Liver (tissue), 9 donors: Measurements from ENCODE around the gene GDF11. TPM values are rescaled to one million over a fixed set of nuclear protein-coding genes. Genes with fewer than 3 reads are reported as not detected.

Experiments used
- DNase-seq: peaks from one replicate; pipeline ENCODE4 v3.0.0-alpha.2; 2017; ENCODE audit warnings: low spot score
- H3K27ac ChIP-seq, 2 donors: one replicate each; pipeline ENCODE4 v1.7.0; 2013; ENCODE audit warnings: inconsistent platforms in 2 of 2, low read length in 2 of 2, control low read depth in 1 of 2, low read depth in 1 of 2, mild to moderate bottlenecking in 1 of 2
- H3K27me3 ChIP-seq, 4 donors: one replicate each; pipeline versions ENCODE4 v1.6.1 to v1.7.0; 2013; ENCODE audit warnings: low read length in 3 of 4, inconsistent platforms in 1 of 4, mild to moderate bottlenecking in 1 of 4, moderate library complexity in 1 of 4; ENCODE audit not compliant: control insufficient read depth in 4 of 4, insufficient read depth in 4 of 4
- H3K36me3 ChIP-seq, 4 donors: one replicate each; pipeline versions ENCODE4 v1.6.1 to v1.7.0; 2013; ENCODE audit warnings: low read length in 3 of 4, mild to moderate bottlenecking in 3 of 4, low read depth in 1 of 4, moderate library complexity in 1 of 4; ENCODE audit not compliant: control insufficient read depth in 4 of 4, insufficient read depth in 3 of 4
- H3K4me1 ChIP-seq, 4 donors: one replicate each; pipeline versions ENCODE4 v1.6.1 to v1.7.0; 2013; ENCODE audit warnings: low read length in 3 of 4, mild to moderate bottlenecking in 3 of 4, moderate library complexity in 1 of 4; ENCODE audit not compliant: control insufficient read depth in 4 of 4, insufficient read depth in 4 of 4
- H3K4me3 ChIP-seq, 3 donors: one replicate each; pipeline versions ENCODE4 v1.6.1 to v1.7.0; 2013; ENCODE audit warnings: low read length in 3 of 3, control low read depth in 1 of 3, low read depth in 1 of 3, mild to moderate bottlenecking in 1 of 3
- H3K9ac ChIP-seq, 2 donors: one replicate each; pipeline ENCODE4 v1.7.0; 2013; ENCODE audit warnings: low read length in 2 of 2, mild to moderate bottlenecking in 2 of 2, moderate library complexity in 2 of 2, control low read depth in 1 of 2, low read depth in 1 of 2
- H3K9me3 ChIP-seq, 4 donors: one replicate each; pipeline versions ENCODE4 v1.6.1 to v1.7.0; 2013; ENCODE audit warnings: low read length in 3 of 4; ENCODE audit not compliant: control insufficient read depth in 4 of 4
- EGR1 ChIP-seq, 2 donors: IDR thresholded peaks; 2 replicates each; pipeline ENCODE4 v1.6.1; 2016 to 2018; ENCODE audit warnings: antibody characterized with exemption in 2 of 2, low read depth in 2 of 2
- FOXA1 ChIP-seq: IDR thresholded peaks from 2 replicates; pipeline ENCODE4 v1.6.1; 2016; ENCODE audit warnings: antibody characterized with exemption
- FOXA2 ChIP-seq: IDR thresholded peaks from 2 replicates; pipeline ENCODE4 v1.6.1; 2016; ENCODE audit warnings: antibody characterized with exemption
- GABPA ChIP-seq, 2 donors: IDR thresholded peaks in 1 of 2; conservative IDR thresholded peaks in 1 of 2; 2 replicates each; pipeline ENCODE4 v1.6.1; 2016; ENCODE audit warnings: antibody characterized with exemption in 2 of 2, mild to moderate bottlenecking in 1 of 2, moderate library complexity in 1 of 2
- HNF4G ChIP-seq: IDR thresholded peaks from 2 replicates; pipeline ENCODE4 v1.6.1; 2016; ENCODE audit warnings: antibody characterized with exemption
- JUND ChIP-seq, 2 donors: IDR thresholded peaks; 2 replicates each; pipeline ENCODE4 v1.6.1; 2016; ENCODE audit warnings: antibody characterized with exemption in 2 of 2
- NR2F2 ChIP-seq: IDR thresholded peaks from 2 replicates; pipeline ENCODE4 v1.6.1; 2016; ENCODE audit warnings: antibody characterized with exemption
- RAD21 ChIP-seq, 2 donors: IDR thresholded peaks; 2 replicates each; pipeline ENCODE4 v1.6.1; 2016; ENCODE audit warnings: antibody characterized with exemption in 2 of 2, mild to moderate bottlenecking in 2 of 2
- RXRA ChIP-seq, 2 donors: IDR thresholded peaks; 2 replicates each; pipeline ENCODE4 v1.6.1; 2017 to 2018; ENCODE audit warnings: antibody characterized with exemption in 2 of 2, mild to moderate bottlenecking in 1 of 2
- SP1 ChIP-seq: IDR thresholded peaks from 2 replicates; pipeline ENCODE4 v1.6.1; 2018; ENCODE audit warnings: antibody characterized with exemption, mild to moderate bottlenecking
- TAF1 ChIP-seq: conservative IDR thresholded peaks from 2 replicates; pipeline ENCODE4 v1.6.1; 2016; ENCODE audit warnings: antibody characterized with exemption, mild to moderate bottlenecking
- YY1 ChIP-seq: IDR thresholded peaks from 2 replicates; pipeline ENCODE4 v1.6.1; 2016; ENCODE audit warnings: antibody characterized with exemption, mild to moderate bottlenecking
- WGBS: extraction: QIAGEN DNeasy Blood & Tissue Kit; methylation state at CpG from one replicate; pipeline ENCODE4 v1.1.7; 2013; 5-methylcytosine and 5-hydroxymethylcytosine counted together
- polyA plus RNA-seq, 2 donors: library from polyadenylated mRNA; stranded (reverse) in 1 of 2; unstranded in 1 of 2; fragments of 200-250 nt in 1 of 2; fragments of >200 nt in 1 of 2; fragmentation: Nextera tagmentation in 1 of 2; extraction: Ambion mirVana in 1 of 2; gene quantifications; one replicate each; pipeline versions ENCODE4 v1.2.1 to v1.2.3, GENCODE V29; 2013 to 2015
- total RNA-seq, 2 donors: library from RNA; depleted of rRNA; stranded (reverse); fragments of >200 nt; gene quantifications; one replicate each; pipeline ENCODE4 v1.2.3, GENCODE V29; 2014
- TF ChIP-seq, protein P1 (sequence below): fragments of 150-350 bp; IDR thresholded peaks from 2 replicates; pipeline ENCODE4 v1.5.1; 2017; ENCODE audit warnings: improper control_type of control experiment, low read depth, low read length; ENCODE audit not compliant: missing input control
- TF ChIP-seq, protein P2 (sequence below): IDR thresholded peaks from 2 replicates; pipeline ENCODE4 v1.6.1; 2016; ENCODE audit warnings: antibody characterized with exemption
- TF ChIP-seq, protein P3 (sequence below): IDR thresholded peaks from 2 replicates; pipeline ENCODE4 v1.6.1; 2016; ENCODE audit warnings: antibody characterized with exemption
- TF ChIP-seq, protein P4 (sequence below): IDR thresholded peaks from 2 replicates; pipeline ENCODE4 v1.6.1; 2016; ENCODE audit warnings: antibody characterized with exemption, mild to moderate bottlenecking
- donor health status: healthy.
- donor health status: healthy.
- donor health status: healthy.
- donor health status: healthy.
- donor health status: healthy.

Gene GDF11
- 1 to 10 TPM in 1 of 2 donors, under 1 TPM in 1; 0.84 to 5.0 TPM for total RNA-seq
- polyA plus RNA-seq: under 1 TPM; 0.40 to 0.55 TPM

DNA sequence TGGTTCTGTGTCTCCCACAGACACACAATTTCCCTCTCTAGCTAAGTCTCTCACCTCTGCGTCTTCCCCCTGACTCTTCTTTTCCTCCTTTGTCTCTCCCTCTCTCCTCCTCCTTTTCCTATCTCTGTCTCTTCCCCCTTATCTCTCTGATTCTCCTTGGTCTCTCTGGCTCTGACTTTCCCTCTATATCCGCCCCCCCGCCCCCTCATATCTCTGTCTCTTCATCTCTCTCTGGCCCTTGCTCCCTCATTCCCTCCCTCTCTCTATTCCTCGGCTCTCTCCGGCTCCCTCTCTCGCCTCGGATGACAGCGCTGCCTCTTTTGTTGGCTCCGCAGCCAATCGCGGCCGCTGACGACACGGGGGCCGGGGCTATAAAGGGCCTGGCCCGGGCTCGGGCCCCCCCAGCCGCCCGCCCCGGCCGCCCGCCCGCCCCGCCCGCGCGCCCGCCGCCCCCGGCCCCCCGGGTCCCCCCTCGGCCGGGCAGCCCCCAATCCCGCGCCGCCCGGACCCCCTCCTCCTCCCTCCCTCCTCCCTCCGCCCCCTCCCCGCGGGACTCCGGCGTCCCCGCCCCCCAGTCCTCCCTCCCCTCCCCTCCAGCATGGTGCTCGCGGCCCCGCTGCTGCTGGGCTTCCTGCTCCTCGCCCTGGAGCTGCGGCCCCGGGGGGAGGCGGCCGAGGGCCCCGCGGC lies at the start of gene GDF11:
TSS of gene GDF11 (plus strand) at position 404 of the 687 bp plus-strand sequence. CDS start at position 599, 195 bp downstream.
- Histone ChIP-seq H3K27ac (peak within 1 kb of the TSS in 1 of 2 donors; percentile 13), H3K36me3 (no peaks in the 10 kb centered on the region), H3K9ac (no peak within 1 kb of the TSS), H3K4me3 (peak within 1 kb of the TSS; percentile 7 to 63 (median 35)), H3K4me1 (peaks cover 0 to 17% (median 11%) of the 10 kb centered on the region in 4 donors), H3K27me3 (peaks cover 0 to 5% (median 0%) of the 10 kb centered on the region in 4 donors), H3K9me3 (no peaks in the 10 kb centered on the region)
- DNase-seq: peak; percentile 56
- TF ChIP-seq, protein P1, sequence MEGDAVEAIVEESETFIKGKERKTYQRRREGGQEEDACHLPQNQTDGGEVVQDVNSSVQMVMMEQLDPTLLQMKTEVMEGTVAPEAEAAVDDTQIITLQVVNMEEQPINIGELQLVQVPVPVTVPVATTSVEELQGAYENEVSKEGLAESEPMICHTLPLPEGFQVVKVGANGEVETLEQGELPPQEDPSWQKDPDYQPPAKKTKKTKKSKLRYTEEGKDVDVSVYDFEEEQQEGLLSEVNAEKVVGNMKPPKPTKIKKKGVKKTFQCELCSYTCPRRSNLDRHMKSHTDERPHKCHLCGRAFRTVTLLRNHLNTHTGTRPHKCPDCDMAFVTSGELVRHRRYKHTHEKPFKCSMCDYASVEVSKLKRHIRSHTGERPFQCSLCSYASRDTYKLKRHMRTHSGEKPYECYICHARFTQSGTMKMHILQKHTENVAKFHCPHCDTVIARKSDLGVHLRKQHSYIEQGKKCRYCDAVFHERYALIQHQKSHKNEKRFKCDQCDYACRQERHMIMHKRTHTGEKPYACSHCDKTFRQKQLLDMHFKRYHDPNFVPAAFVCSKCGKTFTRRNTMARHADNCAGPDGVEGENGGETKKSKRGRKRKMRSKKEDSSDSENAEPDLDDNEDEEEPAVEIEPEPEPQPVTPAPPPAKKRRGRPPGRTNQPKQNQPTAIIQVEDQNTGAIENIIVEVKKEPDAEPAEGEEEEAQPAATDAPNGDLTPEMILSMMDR: no peak
- no peak for TF ChIP-seq YY1
- TF ChIP-seq RAD21 (IDR thresholded peaks at IDR 0.05): no peak
- TF ChIP-seq RXRA (IDR thresholded peaks at IDR 0.05): no peak
- TF ChIP-seq GABPA (IDR thresholded peaks at IDR 0.05 in 1 of 2, conservative IDR thresholded peaks at IDR 0.05 in 1 of 2): no peak
- no peak for TF ChIP-seq TAF1
- TF ChIP-seq SP1: no peak
- TF ChIP-seq JUND (IDR thresholded peaks at IDR 0.05): no peak
- no peak for TF ChIP-seq FOXA2
- no peak for TF ChIP-seq FOXA1
- no peak for TF ChIP-seq NR2F2
- TF ChIP-seq, protein P2, sequence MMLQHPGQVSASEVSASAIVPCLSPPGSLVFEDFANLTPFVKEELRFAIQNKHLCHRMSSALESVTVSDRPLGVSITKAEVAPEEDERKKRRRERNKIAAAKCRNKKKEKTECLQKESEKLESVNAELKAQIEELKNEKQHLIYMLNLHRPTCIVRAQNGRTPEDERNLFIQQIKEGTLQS: no peak
- no peak for TF ChIP-seq HNF4G
- TF ChIP-seq, protein P3, sequence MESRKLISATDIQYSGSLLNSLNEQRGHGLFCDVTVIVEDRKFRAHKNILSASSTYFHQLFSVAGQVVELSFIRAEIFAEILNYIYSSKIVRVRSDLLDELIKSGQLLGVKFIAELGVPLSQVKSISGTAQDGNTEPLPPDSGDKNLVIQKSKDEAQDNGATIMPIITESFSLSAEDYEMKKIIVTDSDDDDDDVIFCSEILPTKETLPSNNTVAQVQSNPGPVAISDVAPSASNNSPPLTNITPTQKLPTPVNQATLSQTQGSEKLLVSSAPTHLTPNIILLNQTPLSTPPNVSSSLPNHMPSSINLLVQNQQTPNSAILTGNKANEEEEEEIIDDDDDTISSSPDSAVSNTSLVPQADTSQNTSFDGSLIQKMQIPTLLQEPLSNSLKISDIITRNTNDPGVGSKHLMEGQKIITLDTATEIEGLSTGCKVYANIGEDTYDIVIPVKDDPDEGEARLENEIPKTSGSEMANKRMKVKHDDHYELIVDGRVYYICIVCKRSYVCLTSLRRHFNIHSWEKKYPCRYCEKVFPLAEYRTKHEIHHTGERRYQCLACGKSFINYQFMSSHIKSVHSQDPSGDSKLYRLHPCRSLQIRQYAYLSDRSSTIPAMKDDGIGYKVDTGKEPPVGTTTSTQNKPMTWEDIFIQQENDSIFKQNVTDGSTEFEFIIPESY: no peak
- TF ChIP-seq, protein P4, sequence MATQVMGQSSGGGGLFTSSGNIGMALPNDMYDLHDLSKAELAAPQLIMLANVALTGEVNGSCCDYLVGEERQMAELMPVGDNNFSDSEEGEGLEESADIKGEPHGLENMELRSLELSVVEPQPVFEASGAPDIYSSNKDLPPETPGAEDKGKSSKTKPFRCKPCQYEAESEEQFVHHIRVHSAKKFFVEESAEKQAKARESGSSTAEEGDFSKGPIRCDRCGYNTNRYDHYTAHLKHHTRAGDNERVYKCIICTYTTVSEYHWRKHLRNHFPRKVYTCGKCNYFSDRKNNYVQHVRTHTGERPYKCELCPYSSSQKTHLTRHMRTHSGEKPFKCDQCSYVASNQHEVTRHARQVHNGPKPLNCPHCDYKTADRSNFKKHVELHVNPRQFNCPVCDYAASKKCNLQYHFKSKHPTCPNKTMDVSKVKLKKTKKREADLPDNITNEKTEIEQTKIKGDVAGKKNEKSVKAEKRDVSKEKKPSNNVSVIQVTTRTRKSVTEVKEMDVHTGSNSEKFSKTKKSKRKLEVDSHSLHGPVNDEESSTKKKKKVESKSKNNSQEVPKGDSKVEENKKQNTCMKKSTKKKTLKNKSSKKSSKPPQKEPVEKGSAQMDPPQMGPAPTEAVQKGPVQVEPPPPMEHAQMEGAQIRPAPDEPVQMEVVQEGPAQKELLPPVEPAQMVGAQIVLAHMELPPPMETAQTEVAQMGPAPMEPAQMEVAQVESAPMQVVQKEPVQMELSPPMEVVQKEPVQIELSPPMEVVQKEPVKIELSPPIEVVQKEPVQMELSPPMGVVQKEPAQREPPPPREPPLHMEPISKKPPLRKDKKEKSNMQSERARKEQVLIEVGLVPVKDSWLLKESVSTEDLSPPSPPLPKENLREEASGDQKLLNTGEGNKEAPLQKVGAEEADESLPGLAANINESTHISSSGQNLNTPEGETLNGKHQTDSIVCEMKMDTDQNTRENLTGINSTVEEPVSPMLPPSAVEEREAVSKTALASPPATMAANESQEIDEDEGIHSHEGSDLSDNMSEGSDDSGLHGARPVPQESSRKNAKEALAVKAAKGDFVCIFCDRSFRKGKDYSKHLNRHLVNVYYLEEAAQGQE: no peak
- TF ChIP-seq EGR1 (IDR thresholded peaks at IDR 0.05; ENCODE audit: low read depth in 2 of 2): no peak
- 2% methylated on average over 48 of the region's 53 CpGs for WGBS
